ENCODE measurements around the gene PCNX3.
"Not testable (repeated sequence)": the region's sequence is repeated elsewhere in the genome, so short reads cannot be mapped to it uniquely, and the experiment has no call there.

Gene PCNX3

DNA sequence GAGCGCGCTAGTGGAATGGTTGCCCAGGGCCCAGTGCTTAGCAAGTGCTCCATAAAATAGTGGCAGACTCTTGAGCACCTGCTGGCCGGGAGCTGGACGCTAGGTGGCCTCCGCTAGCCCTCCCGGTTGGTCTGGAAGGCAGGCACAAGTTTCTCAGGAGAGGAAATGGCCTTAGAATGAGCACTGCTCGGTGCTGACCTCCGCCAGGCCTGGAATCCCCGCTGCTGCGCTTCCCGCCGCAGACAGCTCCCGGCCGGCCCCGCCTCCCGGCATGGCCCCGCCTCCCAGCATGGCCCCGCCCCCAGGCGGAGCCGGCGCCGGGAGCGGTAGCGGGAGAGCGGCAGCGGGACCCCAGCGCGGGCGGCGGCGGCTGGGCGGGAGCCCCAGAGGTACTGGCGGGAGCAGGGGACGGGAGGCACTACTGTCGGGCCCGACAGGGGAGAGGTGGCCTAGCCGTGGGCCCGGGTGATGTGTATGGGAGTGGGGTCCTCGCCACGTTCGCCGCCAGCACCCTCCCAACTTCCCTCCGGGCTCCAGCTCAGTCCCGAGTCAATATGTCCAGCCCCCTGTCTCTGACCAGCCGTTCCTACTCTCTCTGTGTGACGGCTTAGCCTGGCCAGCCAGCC, 22.3 kb downstream of the PCNX3 start, which contains the start of gene SIPA1:
TSS of gene SIPA1 (plus strand) at position 308 of the 626 bp plus-strand sequence. CDS start 2,821 bp downstream, outside the sequence.
- H3K36me3 ChIP-seq (ENCODE audit: insufficient read depth, insufficient read length, low read length), result peaks cover 70% of the 10 kb centered on the region
- H3K4me1 ChIP-seq (ENCODE audit: insufficient read depth, insufficient read length), result peaks cover 27% of the 10 kb centered on the region
- peak; percentile 91 for DNase-seq (ENCODE audit: low read depth, low spot score)
- no peak for TF ChIP-seq ZNF274 (IDR thresholded peaks at IDR 0.05; ENCODE audit: low read depth, low read length)
- no peak for TF ChIP-seq YY1 (IDR thresholded peaks at IDR 0.05; ENCODE audit: insufficient read depth, insufficient read length)
- TF ChIP-seq SUZ12 (IDR thresholded peaks at IDR 0.05; ENCODE audit: extremely low read depth, insufficient read depth, insufficient read length), result no peak
- no peaks in the 10 kb centered on the region for H3K27me3 ChIP-seq (ENCODE audit: insufficient read depth, insufficient read length)
- H3K9ac ChIP-seq (ENCODE audit: insufficient read length, low read depth), result peak within 1 kb of the TSS; percentile 89
- peak within 1 kb of the TSS; percentile 67 for H3K4me3 ChIP-seq (ENCODE audit: insufficient read length, low read depth)
- no peaks in the 10 kb centered on the region for H3K9me3 ChIP-seq (ENCODE audit: insufficient read depth, low read length)

DNA sequence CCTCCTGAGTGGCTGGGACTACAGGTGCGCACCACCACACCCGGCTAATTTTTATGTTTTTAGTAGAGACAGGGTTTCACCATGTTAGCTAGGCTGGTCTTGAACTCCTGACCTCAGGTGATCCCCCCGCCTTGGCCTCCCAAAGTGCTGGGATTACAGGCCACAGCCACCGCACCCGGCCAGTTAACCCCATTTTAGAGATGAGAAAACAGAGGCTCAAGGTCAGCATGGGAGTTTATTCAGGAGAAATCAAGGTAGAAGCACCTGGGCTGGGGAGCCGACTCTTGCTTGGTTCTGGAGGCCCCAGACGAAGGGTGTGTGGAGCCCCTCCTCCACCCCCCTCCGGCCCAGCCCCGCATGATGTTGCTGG, 23.6 kb downstream of the PCNX3 start:
- H3K4me3 ChIP-seq (ENCODE audit: insufficient read length, low read depth); H3K9me3 ChIP-seq (ENCODE audit: insufficient read depth, low read length); H3K27me3 ChIP-seq (ENCODE audit: insufficient read depth, insufficient read length); DNase-seq (ENCODE audit: low read depth, low spot score): not testable (repeated sequence)
- H3K4me1 ChIP-seq (ENCODE audit: insufficient read depth, insufficient read length), result peaks cover 36% of the 10 kb centered on the region
- peak overlapping the region; percentile 89 for H3K9ac ChIP-seq (ENCODE audit: insufficient read length, low read depth)
- peaks cover 57% of the 10 kb centered on the region for H3K36me3 ChIP-seq (ENCODE audit: insufficient read depth, insufficient read length, low read length)

DNA sequence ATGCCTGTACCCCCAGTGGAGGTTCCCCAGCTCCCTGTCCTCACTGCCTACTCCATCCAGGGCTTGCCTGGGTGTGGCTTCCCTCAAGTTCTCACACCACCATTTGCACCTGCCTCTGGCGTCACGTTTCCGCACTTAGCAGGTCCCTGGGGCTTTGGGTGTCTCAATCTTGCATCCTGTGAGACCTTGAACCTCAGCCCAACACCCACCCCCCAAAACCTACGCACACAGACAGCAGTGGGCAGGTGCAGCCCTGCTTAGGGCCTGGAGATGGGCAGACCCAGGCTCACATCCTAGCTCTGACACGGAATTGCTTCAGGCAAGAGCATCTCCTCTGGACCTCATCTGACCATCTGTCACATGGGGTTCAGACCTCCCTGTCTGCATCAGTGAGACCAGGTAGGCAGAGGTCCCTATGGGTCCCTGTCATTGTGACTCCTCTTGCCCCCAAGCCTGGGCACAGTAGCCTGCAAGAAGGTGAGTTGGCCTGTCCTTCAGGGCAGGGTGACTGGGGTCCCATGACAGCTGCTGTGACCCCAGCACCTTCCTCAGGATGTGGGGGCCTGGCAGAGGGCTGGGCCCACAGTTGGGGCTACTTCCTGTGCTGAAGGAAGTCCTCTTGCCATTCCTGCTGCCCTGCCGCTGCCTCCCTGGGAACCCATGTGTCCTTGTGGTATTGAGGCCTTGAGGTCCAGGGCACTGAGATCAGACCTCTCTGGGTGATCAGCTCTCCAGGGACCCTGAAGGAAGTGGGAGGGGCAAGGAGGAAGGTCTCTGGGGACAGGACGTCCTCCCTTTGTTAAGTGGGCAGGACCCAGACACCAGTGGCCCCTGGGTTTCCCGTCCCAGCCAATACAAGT, 24.3 kb downstream of the PCNX3 start:
- Histone ChIP-seq H3K4me1 (ENCODE audit: insufficient read depth, insufficient read length) (peaks cover 40% of the 10 kb centered on the region), H3K4me3 (ENCODE audit: insufficient read length, low read depth) (no peak overlapping the region), H3K36me3 (ENCODE audit: insufficient read depth, insufficient read length, low read length) (peaks cover 53% of the 10 kb centered on the region), H3K27me3 (ENCODE audit: insufficient read depth, insufficient read length) (no peaks in the 10 kb centered on the region), H3K9ac (ENCODE audit: insufficient read length, low read depth) (peak overlapping the region; percentile 44), H3K9me3 (ENCODE audit: insufficient read depth, low read length) (no peaks in the 10 kb centered on the region)
- DNase-seq (ENCODE audit: low read depth, low spot score), result no peak
- no peak for TF ChIP-seq YY1 (IDR thresholded peaks at IDR 0.05; ENCODE audit: insufficient read depth, insufficient read length)
- TF ChIP-seq SUZ12 (IDR thresholded peaks at IDR 0.05; ENCODE audit: extremely low read depth, insufficient read depth, insufficient read length), result no peak
- TF ChIP-seq ZNF274 (IDR thresholded peaks at IDR 0.05; ENCODE audit: low read depth, low read length), result no peak

DNA sequence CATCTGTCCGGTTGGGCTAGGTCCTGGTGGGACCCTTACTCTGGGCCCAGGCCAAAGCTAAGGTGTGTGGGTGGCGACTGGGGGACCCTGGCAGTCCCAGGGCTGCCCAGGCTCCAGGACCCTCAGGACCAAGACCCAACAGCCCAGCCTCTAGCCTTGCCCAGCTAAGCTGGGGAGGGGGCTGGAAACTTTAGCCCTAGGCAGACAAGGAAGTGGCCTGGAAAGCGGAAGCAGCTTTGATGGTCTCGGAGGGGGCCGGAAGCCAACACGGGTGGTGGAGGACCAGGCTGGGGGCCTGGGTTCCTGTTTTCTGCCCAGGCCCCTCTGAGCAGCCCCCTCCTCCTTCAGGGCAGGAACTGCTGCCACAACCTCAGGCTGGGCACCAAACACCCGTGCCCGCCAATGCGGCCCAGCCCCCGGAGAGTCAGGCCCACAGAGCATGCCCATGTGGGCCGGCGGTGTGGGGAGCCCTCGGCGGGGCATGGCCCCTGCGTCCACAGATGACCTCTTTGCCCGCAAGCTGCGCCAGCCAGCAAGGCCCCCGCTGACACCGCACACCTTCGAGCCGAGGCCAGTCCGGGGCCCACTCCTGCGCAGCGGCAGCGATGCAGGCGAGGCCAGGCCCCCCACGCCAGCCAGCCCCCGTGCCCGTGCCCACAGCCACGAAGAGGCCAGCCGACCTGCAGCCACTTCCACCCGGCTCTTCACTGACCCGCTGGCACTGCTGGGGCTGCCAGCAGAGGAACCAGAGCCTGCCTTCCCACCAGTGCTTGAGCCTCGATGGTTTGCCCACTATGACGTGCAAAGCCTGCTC, 25.1 kb downstream of the PCNX3 start:
- peak overlapping the region; percentile 42 for H3K9ac ChIP-seq (ENCODE audit: insufficient read length, low read depth)
- H3K4me1 ChIP-seq (ENCODE audit: insufficient read depth, insufficient read length), result peaks cover 37% of the 10 kb centered on the region

DNA sequence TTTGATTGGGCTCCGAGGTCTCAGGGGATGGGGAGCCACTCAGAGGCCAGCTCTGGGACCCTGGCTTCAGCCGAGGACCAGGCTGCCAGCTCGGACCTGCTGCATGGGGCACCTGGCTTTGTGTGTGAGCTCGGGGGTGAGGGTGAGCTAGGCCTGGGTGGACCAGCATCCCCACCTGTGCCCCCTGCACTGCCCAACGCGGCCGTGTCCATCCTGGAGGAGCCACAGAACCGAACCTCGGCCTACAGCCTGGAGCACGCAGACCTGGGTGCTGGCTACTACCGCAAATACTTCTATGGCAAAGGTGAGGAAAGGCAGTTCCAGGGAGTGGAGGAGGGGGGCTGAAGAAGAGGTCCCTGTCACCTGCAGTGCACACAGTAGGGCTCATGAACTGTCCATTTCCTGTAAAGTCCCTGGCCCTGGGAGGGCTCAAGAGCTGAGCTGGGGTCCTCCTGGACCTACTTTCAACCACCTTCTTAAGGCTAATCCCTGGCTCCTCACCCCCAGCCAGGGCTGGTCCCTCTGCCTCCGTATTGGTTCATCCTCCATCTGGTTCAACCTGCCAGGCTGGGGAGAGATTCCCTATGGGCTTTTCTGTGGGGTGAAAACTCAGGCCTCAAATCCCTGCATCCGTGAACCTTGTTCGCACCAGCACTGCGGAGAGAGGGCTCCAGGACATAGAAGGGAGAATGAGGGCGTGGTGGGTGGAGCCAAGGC, 25.9 kb downstream of the PCNX3 start:
- Histone ChIP-seq H3K4me1 (ENCODE audit: insufficient read depth, insufficient read length) (peaks cover 34% of the 10 kb centered on the region), H3K4me3 (ENCODE audit: insufficient read length, low read depth) (no peak overlapping the region), H3K9ac (ENCODE audit: insufficient read length, low read depth) (peak overlapping the region; percentile 42), H3K27me3 (ENCODE audit: insufficient read depth, insufficient read length) (no peaks in the 10 kb centered on the region), H3K9me3 (ENCODE audit: insufficient read depth, low read length) (no peaks in the 10 kb centered on the region), H3K36me3 (ENCODE audit: insufficient read depth, insufficient read length, low read length) (peaks cover 52% of the 10 kb centered on the region)
- DNase-seq (ENCODE audit: low read depth, low spot score), result no peak
- no peak for TF ChIP-seq YY1 (IDR thresholded peaks at IDR 0.05; ENCODE audit: insufficient read depth, insufficient read length)
- TF ChIP-seq SUZ12 (IDR thresholded peaks at IDR 0.05; ENCODE audit: extremely low read depth, insufficient read depth, insufficient read length), result no peak
- no peak for TF ChIP-seq ZNF274 (IDR thresholded peaks at IDR 0.05; ENCODE audit: low read depth, low read length)

More for the DNA sequence above, 25.1 kb downstream of the PCNX3 start:
- no peaks in the 10 kb centered on the region for H3K27me3 ChIP-seq (ENCODE audit: insufficient read depth, insufficient read length)
- TF ChIP-seq ZNF274 (IDR thresholded peaks at IDR 0.05; ENCODE audit: low read depth, low read length) (no peak), YY1 (IDR thresholded peaks at IDR 0.05; ENCODE audit: insufficient read depth, insufficient read length) (no peak), SUZ12 (IDR thresholded peaks at IDR 0.05; ENCODE audit: extremely low read depth, insufficient read depth, insufficient read length) (no peak)
- DNase-seq (ENCODE audit: low read depth, low spot score), result no peak
- H3K9me3 ChIP-seq (ENCODE audit: insufficient read depth, low read length), result no peaks in the 10 kb centered on the region
- H3K36me3 ChIP-seq (ENCODE audit: insufficient read depth, insufficient read length, low read length), result peaks cover 53% of the 10 kb centered on the region
- no peak overlapping the region for H3K4me3 ChIP-seq (ENCODE audit: insufficient read length, low read depth)

DNA sequence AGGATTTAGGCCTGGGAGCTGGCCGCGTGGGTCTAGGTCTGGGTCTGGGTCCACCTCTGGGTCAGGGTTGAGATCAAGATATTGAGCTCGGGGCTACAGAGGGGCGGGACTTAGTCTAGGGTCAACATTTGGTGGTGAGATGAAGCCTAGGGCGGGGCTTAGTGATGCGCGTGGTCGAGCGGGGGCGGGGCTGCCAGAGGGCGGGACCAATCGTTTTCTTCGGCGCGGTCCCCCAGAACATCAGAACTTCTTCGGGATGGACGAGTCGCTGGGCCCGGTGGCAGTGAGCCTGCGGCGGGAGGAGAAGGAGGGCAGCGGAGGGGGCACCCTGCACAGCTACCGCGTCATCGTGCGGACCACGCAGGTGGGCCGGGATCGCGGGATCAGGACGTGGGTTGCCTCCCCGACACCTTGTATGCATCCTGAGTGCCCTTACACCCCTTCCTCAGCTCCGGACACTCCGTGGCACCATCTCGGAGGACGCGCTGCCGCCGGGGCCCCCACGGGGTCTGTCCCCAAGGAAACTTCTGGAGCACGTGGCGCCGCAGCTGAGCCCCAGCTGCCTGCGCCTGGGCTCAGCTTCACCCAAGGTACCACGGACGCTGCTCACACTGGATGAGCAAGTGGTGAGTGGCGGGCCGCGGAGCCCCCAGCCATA, 26.6 kb downstream of the PCNX3 start:
- H3K4me3 ChIP-seq (ENCODE audit: insufficient read length, low read depth), result no peak overlapping the region

More for the DNA sequence above, 26.6 kb downstream of the PCNX3 start:
- Histone ChIP-seq H3K4me1 (ENCODE audit: insufficient read depth, insufficient read length) (peaks cover 32% of the 10 kb centered on the region), H3K36me3 (ENCODE audit: insufficient read depth, insufficient read length, low read length) (peaks cover 51% of the 10 kb centered on the region), H3K9me3 (ENCODE audit: insufficient read depth, low read length) (no peaks in the 10 kb centered on the region), H3K27me3 (ENCODE audit: insufficient read depth, insufficient read length) (no peaks in the 10 kb centered on the region), H3K9ac (ENCODE audit: insufficient read length, low read depth) (peak overlapping the region; percentile 26)
- no peak for DNase-seq (ENCODE audit: low read depth, low spot score)
- no peak for TF ChIP-seq YY1 (IDR thresholded peaks at IDR 0.05; ENCODE audit: insufficient read depth, insufficient read length)
- TF ChIP-seq SUZ12 (IDR thresholded peaks at IDR 0.05; ENCODE audit: extremely low read depth, insufficient read depth, insufficient read length), result no peak
- no peak for TF ChIP-seq ZNF274 (IDR thresholded peaks at IDR 0.05; ENCODE audit: low read depth, low read length)
